HEK293 (cell line): ENCODE measurements around the gene REV3L.

Experiments used
- CTCF ChIA-PET: fragments of 350-600 bp; formaldehyde crosslinking; extraction: SDS; loops from one replicate; lab custom pipeline; 2021; ENCODE audit warnings: antibody characterized with exemption; lab: Yijun Ruan, JAX
- POLR2A ChIA-PET: fragments of 300-600 bp; formaldehyde crosslinking; extraction: SDS; loops from one replicate; lab custom pipeline; 2020; ENCODE audit warnings: antibody characterized with exemption, inconsistent platforms; lab: Yijun Ruan, JAX
- H3K27ac ChIP-seq: fragments of 200-500 bp; sonication (Bioruptor generic); 2 replicates; pipeline ENCODE4 v1.5.1; 2014; ENCODE audit warnings: low read depth, low read length, control low read depth, inconsistent platforms; ENCODE audit errors: extremely low read depth
- H3K36me3 ChIP-seq, 2 experiments: fragments of 200-500 bp in 1 of 2; sonication (Bioruptor generic) in 1 of 2; 1 replicate in 1 of 2; 2 replicates in 1 of 2; pipeline ENCODE4 v1.5.1; 2014 to 2017; ENCODE audit warnings: inconsistent platforms in 2 of 2, low read length in 2 of 2; ENCODE audit not compliant: control insufficient read depth in 2 of 2, insufficient read depth in 1 of 2
- H3K4me1 ChIP-seq: fragments of 200-500 bp; sonication (Bioruptor generic); 2 replicates; pipeline ENCODE4 v1.5.1; 2014; ENCODE audit warnings: mild to moderate bottlenecking, low read length, inconsistent platforms; ENCODE audit not compliant: control insufficient read depth, insufficient read depth
- H3K4me3 ChIP-seq: 2 replicates; pipeline ENCODE4 v1.5.1; 2011; ENCODE audit warnings: low read depth, mild to moderate bottlenecking, control low read depth, low read length, moderate library complexity
- H3K9me3 ChIP-seq: fragments of 200-500 bp; sonication (Bioruptor generic); 2 replicates; pipeline ENCODE4 v1.5.1; 2014; ENCODE audit warnings: low read depth, low read length, inconsistent platforms; ENCODE audit not compliant: control insufficient read depth, insufficient read depth
- GLIS1 ChIP-seq: fragments of 450-650 bp; formaldehyde crosslinking; IDR thresholded peaks from 2 replicates; pipeline ENCODE4 v1.5.1; 2016; ENCODE audit warnings: missing biosample characterization, missing genetic modification characterization
- OSR2 ChIP-seq: fragments of 450-650 bp; formaldehyde crosslinking; IDR thresholded peaks from 2 replicates; pipeline ENCODE4 v1.5.1; 2016; ENCODE audit warnings: missing biosample characterization, missing genetic modification characterization
- SETDB1 ChIP-seq: IDR thresholded peaks from one replicate; pipeline ENCODE4 v1.6.1; 2017; ENCODE audit warnings: mild to moderate bottlenecking, low read length, moderate library complexity, mixed read lengths; ENCODE audit not compliant: insufficient read length
- TRIM28 ChIP-seq: IDR thresholded peaks from 2 replicates; pipeline ENCODE4 v1.6.1; 2011; ENCODE audit warnings: low read length, control low read depth, borderline replicate concordance
- YY1 ChIP-seq: fragments of 450-650 bp; formaldehyde crosslinking; IDR thresholded peaks from 2 replicates; pipeline ENCODE4 v1.5.1; 2018; ENCODE audit warnings: missing biosample characterization, missing genetic modification characterization
- ZBTB1 ChIP-seq: fragments of 450-650 bp; formaldehyde crosslinking; IDR thresholded peaks from 2 replicates; pipeline ENCODE4 v1.5.1; 2016; ENCODE audit warnings: missing biosample characterization, missing genetic modification characterization
- ZBTB10 ChIP-seq: fragments of 450-650 bp; formaldehyde crosslinking; IDR thresholded peaks from 2 replicates; pipeline ENCODE4 v1.5.1; 2016; ENCODE audit warnings: missing biosample characterization, missing genetic modification characterization
- ZBTB26 ChIP-seq: fragments of 450-650 bp; formaldehyde crosslinking; optimal IDR thresholded peaks from 2 replicates; pipeline ENCODE3; 2016; ENCODE audit warnings: missing biosample characterization, mild to moderate bottlenecking, missing genetic modification characterization
- ZBTB48 ChIP-seq: fragments of 450-650 bp; formaldehyde crosslinking; IDR thresholded peaks from 2 replicates; pipeline ENCODE4 v1.5.1; 2016; ENCODE audit warnings: missing biosample characterization, missing genetic modification characterization
- ZBTB7A ChIP-seq: fragments of 450-650 bp; formaldehyde crosslinking; IDR thresholded peaks from 2 replicates; pipeline ENCODE4 v1.5.1; 2016; ENCODE audit warnings: low read depth, missing biosample characterization, missing genetic modification characterization
- ZNF157 ChIP-seq: fragments of 450-650 bp; formaldehyde crosslinking; IDR thresholded peaks from 2 replicates; pipeline ENCODE4 v1.5.1; 2016; ENCODE audit warnings: missing biosample characterization, missing genetic modification characterization
- ZNF174 ChIP-seq: fragments of 450-650 bp; formaldehyde crosslinking; IDR thresholded peaks from 2 replicates; pipeline ENCODE4 v1.5.0; 2017; ENCODE audit warnings: missing biosample characterization, mild to moderate bottlenecking, missing genetic modification characterization
- ZNF184 ChIP-seq: fragments of 450-650 bp; IDR thresholded peaks from 2 replicates; pipeline ENCODE4 v1.5.1; 2018; ENCODE audit warnings: missing biosample characterization, mild to moderate bottlenecking, missing genetic modification characterization
- ZNF280C ChIP-seq: fragments of 450-650 bp; formaldehyde crosslinking; IDR thresholded peaks from 2 replicates; pipeline ENCODE4 v1.5.1; 2016; ENCODE audit warnings: missing biosample characterization, missing genetic modification characterization
- ZNF324 ChIP-seq: fragments of 450-650 bp; formaldehyde crosslinking; IDR thresholded peaks from 2 replicates; pipeline ENCODE4 v1.5.1; 2016; ENCODE audit warnings: missing biosample characterization, missing genetic modification characterization
- ZNF510 ChIP-seq: fragments of 450-650 bp; formaldehyde crosslinking; IDR thresholded peaks from 2 replicates; pipeline ENCODE4 v1.5.1; 2018; ENCODE audit warnings: mild to moderate bottlenecking, missing genetic modification characterization, missing biosample characterization; ENCODE audit not compliant: insufficient replicate concordance
- ZNF518A ChIP-seq: fragments of 450-650 bp; formaldehyde crosslinking; conservative IDR thresholded peaks from 2 replicates; pipeline ENCODE4 v1.5.1; 2016; ENCODE audit warnings: low read depth, missing biosample characterization, missing genetic modification characterization
- ZNF549 ChIP-seq: fragments of 450-650 bp; IDR thresholded peaks from 2 replicates; pipeline ENCODE4 v1.5.1; 2018; ENCODE audit warnings: missing biosample characterization, missing genetic modification characterization, mild to moderate bottlenecking, inconsistent platforms, moderate library complexity
- ZNF555 ChIP-seq: fragments of 450-650 bp; formaldehyde crosslinking; conservative IDR thresholded peaks from 2 replicates; pipeline ENCODE4 v1.5.1; 2017; ENCODE audit warnings: missing biosample characterization, mild to moderate bottlenecking, missing genetic modification characterization, inconsistent platforms
- ZNF571 ChIP-seq: fragments of 450-650 bp; formaldehyde crosslinking; IDR thresholded peaks from 2 replicates; pipeline ENCODE4 v1.5.0; 2017; ENCODE audit warnings: missing biosample characterization, missing genetic modification characterization
- ZNF585B ChIP-seq: fragments of 450-650 bp; formaldehyde crosslinking; IDR thresholded peaks from 2 replicates; pipeline ENCODE4 v1.5.1; 2016; ENCODE audit warnings: missing biosample characterization, missing genetic modification characterization
- ZNF626 ChIP-seq: fragments of 450-650 bp; sonication (Bioruptor Pico); formaldehyde crosslinking; IDR thresholded peaks from 2 replicates; pipeline ENCODE4 v1.5.1; 2018; ENCODE audit warnings: missing biosample characterization, missing genetic modification characterization, inconsistent platforms
- ZNF768 ChIP-seq: fragments of 450-650 bp; formaldehyde crosslinking; IDR thresholded peaks from 2 replicates; pipeline ENCODE4 v1.5.1; 2018; ENCODE audit warnings: missing biosample characterization, mild to moderate bottlenecking, missing genetic modification characterization
- ZNF792 ChIP-seq: fragments of 450-650 bp; formaldehyde crosslinking; IDR thresholded peaks from 2 replicates; pipeline ENCODE4 v1.5.1; 2016; ENCODE audit warnings: missing biosample characterization, missing genetic modification characterization
- ZNF837 ChIP-seq: fragments of 450-650 bp; formaldehyde crosslinking; IDR thresholded peaks from 2 replicates; pipeline ENCODE4 v1.5.1; 2016; ENCODE audit warnings: missing biosample characterization, missing genetic modification characterization

The REV3L gene

GRCh38 chr6:111274593-111275217 lies 208.3 kb downstream of the REV3L start:
- Histone ChIP-seq H3K36me3 (peaks cover 45 to 77% of the 10 kb centered on the region in 2 experiments), H3K27ac (no peak overlapping the region), H3K4me3 (no peak overlapping the region), H3K4me1 (no peaks in the 10 kb centered on the region), H3K9me3 (no peaks in the 10 kb centered on the region)
- POLR2A ChIA-PET, result no interaction called here
- CTCF ChIA-PET, result interaction anchor here (0.5 kb wide), 1 partner anchor 1790 kb away, joined by 3 read pairs; no protein-coding TSS in a partner anchor
- no peak for TF ChIP-seq YY1 (tag by site-specific recombination)
- no peak for TF ChIP-seq ZNF157
- TF ChIP-seq ZNF571 (tag by site-specific recombination), result no peak
- TF ChIP-seq ZNF280C (tag by site-specific recombination), result no peak
- no peak for TF ChIP-seq ZNF324 (tag by site-specific recombination)
- TF ChIP-seq ZNF555 (tag by site-specific recombination), result no peak
- TF ChIP-seq ZBTB26, result no peak
- TF ChIP-seq ZNF174 (tag by site-specific recombination), result no peak
- peak; percentile 11 for TF ChIP-seq ZNF510
- no peak for TF ChIP-seq ZNF792 (tag by site-specific recombination)
- no peak for TF ChIP-seq ZBTB48 (tag by site-specific recombination)
- no peak for TF ChIP-seq ZNF184 (tag by site-specific recombination)
- TF ChIP-seq OSR2 (tag by site-specific recombination), result no peak
- 0 out of 2 replicates have a peak, but pooled peaks have one; percentile 26 for TF ChIP-seq ZNF518A (tag by site-specific recombination)
- peak; percentile 99 for TF ChIP-seq SETDB1
- 0 out of 2 replicates have a peak, but pooled peaks have one; percentile 20 for TF ChIP-seq ZNF585B
- TF ChIP-seq ZBTB1 (tag by site-specific recombination), result no peak
- TF ChIP-seq ZNF626 (tag by site-specific recombination), result peak; percentile 43; the same call in 1 of the 2 replicates
- no peak for TF ChIP-seq ZNF549 (tag by site-specific recombination)
- TF ChIP-seq TRIM28, result peak; percentile 87
- no peak for TF ChIP-seq ZBTB7A (tag by site-specific recombination)
- TF ChIP-seq GLIS1 (tag by site-specific recombination), result no peak
- no peak for TF ChIP-seq ZNF837 (tag by site-specific recombination)
- no peak for TF ChIP-seq ZBTB10 (tag by site-specific recombination)
- TF ChIP-seq ZNF768 (tag by site-specific recombination), result no peak
